ENCODE data around the gene P4HA1. TPM values are rescaled to one million over a fixed set of nuclear protein-coding genes. Genes with fewer than 3 reads are reported as not detected.
"Not testable (repeated sequence)": the region's sequence is repeated elsewhere in the genome, so short reads cannot be mapped to it uniquely, and the experiment has no call there.

P4HA1 gene
- polyA plus RNA-seq, 1 donor from 2014 or later: 24.2 TPM

GRCh38 chr10:72997099-72997498 lies 99.6 kb downstream of the P4HA1 start:
- H3K27ac ChIP-seq (ENCODE audit: low read length): no peak overlapping the region
- H3K9me3 ChIP-seq (ENCODE audit: low read length): no peaks in the 10 kb centered on the region
- no peak overlapping the region for H2AFZ ChIP-seq (ENCODE audit: low read depth, low read length)
- no peak overlapping the region for H3K9ac ChIP-seq (ENCODE audit: low read length)
- no peaks in the 10 kb centered on the region for H3K79me2 ChIP-seq (replicated peaks; ENCODE audit: insufficient read depth, low read length)
- no peaks in the 10 kb centered on the region for H4K20me1 ChIP-seq (ENCODE audit: insufficient read depth)
- H3K27me3 ChIP-seq (ENCODE audit: insufficient read depth, low read depth, low read length): no peaks in the 10 kb centered on the region
- no peak overlapping the region for H3K4me3 ChIP-seq (ENCODE audit: low read length)
- H3F3A ChIP-seq (ENCODE audit: insufficient read depth, low read length, poor library complexity, severe bottlenecking): no peaks in the 10 kb centered on the region
- H3K9me2 ChIP-seq (ENCODE audit: insufficient read depth, low read length): no peaks in the 10 kb centered on the region
- TF ChIP-seq SMC3 (conservative IDR thresholded peaks at IDR 0.05; ENCODE audit: poor library complexity): no peak
- H3K36me3 ChIP-seq (ENCODE audit: insufficient read depth, low read length): no peaks in the 10 kb centered on the region
- no peak overlapping the region for H3K4me2 ChIP-seq (ENCODE audit: low read length)

GRCh38 chr10:72995459-72995858 lies 101.2 kb downstream of the P4HA1 start:
- H3K27ac ChIP-seq (ENCODE audit: low read length); H3F3A ChIP-seq (ENCODE audit: insufficient read depth, low read length, poor library complexity, severe bottlenecking); H3K9me2 ChIP-seq (ENCODE audit: insufficient read depth, low read length); H3K36me3 ChIP-seq (ENCODE audit: insufficient read depth, low read length); H3K27me3 ChIP-seq (ENCODE audit: insufficient read depth, low read depth, low read length); H3K4me3 ChIP-seq (ENCODE audit: low read length); H3K9ac ChIP-seq (ENCODE audit: low read length); H2AFZ ChIP-seq (ENCODE audit: low read depth, low read length); H4K20me1 ChIP-seq (ENCODE audit: insufficient read depth); H3K4me2 ChIP-seq (ENCODE audit: low read length); H3K9me3 ChIP-seq (ENCODE audit: low read length); H3K79me2 ChIP-seq (replicated peaks; ENCODE audit: insufficient read depth, low read length): not testable (repeated sequence)

GRCh38 chr10:72989771-72990170 lies 106.9 kb downstream of the P4HA1 start:
- H4K20me1 ChIP-seq (ENCODE audit: insufficient read depth); H3K9me3 ChIP-seq (ENCODE audit: low read length); H3K36me3 ChIP-seq (ENCODE audit: insufficient read depth, low read length); H3K79me2 ChIP-seq (replicated peaks; ENCODE audit: insufficient read depth, low read length); H3K27ac ChIP-seq (ENCODE audit: low read length); H3K27me3 ChIP-seq (ENCODE audit: insufficient read depth, low read depth, low read length); H3K4me3 ChIP-seq (ENCODE audit: low read length); H3K9me2 ChIP-seq (ENCODE audit: insufficient read depth, low read length); H3F3A ChIP-seq (ENCODE audit: insufficient read depth, low read length, poor library complexity, severe bottlenecking); H2AFZ ChIP-seq (ENCODE audit: low read depth, low read length); H3K9ac ChIP-seq (ENCODE audit: low read length); H3K4me2 ChIP-seq (ENCODE audit: low read length): not testable (repeated sequence)

- H3K27ac ChIP-seq (ENCODE audit: low read length); H3K9me2 ChIP-seq (ENCODE audit: insufficient read depth, low read length); H3K9me3 ChIP-seq (ENCODE audit: low read length); H3F3A ChIP-seq (ENCODE audit: insufficient read depth, low read length, poor library complexity, severe bottlenecking); H3K9ac ChIP-seq (ENCODE audit: low read length); H4K20me1 ChIP-seq (ENCODE audit: insufficient read depth); H3K27me3 ChIP-seq (ENCODE audit: insufficient read depth, low read depth, low read length); H3K4me2 ChIP-seq (ENCODE audit: low read length); H2AFZ ChIP-seq (ENCODE audit: low read depth, low read length); H3K4me3 ChIP-seq (ENCODE audit: low read length); H3K79me2 ChIP-seq (replicated peaks; ENCODE audit: insufficient read depth, low read length); H3K36me3 ChIP-seq (ENCODE audit: insufficient read depth, low read length): not testable (repeated sequence)
Observed at GRCh38 chr10:72984618-72985017, 112.0 kb downstream of the P4HA1 start.

GRCh38 chr10:72981882-72982529 lies 114.7 kb downstream of the P4HA1 start:
- Histone ChIP-seq H3K27ac (ENCODE audit: low read length) (no peak overlapping the region), H4K20me1 (ENCODE audit: insufficient read depth) (no peaks in the 10 kb centered on the region)
- TF ChIP-seq POLR2AphosphoS5 (IDR thresholded peaks at IDR 0.05): no peak

More at GRCh38 chr10:72981882-72982529, 114.7 kb downstream of the P4HA1 start:
- Histone ChIP-seq H3K9me3 (ENCODE audit: low read length) (peaks cover 5% of the 10 kb centered on the region), H3K9ac (ENCODE audit: low read length) (no peak overlapping the region), H2AFZ (ENCODE audit: low read depth, low read length) (no peak overlapping the region), H3F3A (ENCODE audit: insufficient read depth, low read length, poor library complexity, severe bottlenecking) (no peaks in the 10 kb centered on the region), H3K27me3 (ENCODE audit: insufficient read depth, low read depth, low read length) (no peaks in the 10 kb centered on the region), H3K4me3 (ENCODE audit: low read length) (no peak overlapping the region), H3K4me2 (ENCODE audit: low read length) (no peak overlapping the region), H3K36me3 (ENCODE audit: insufficient read depth, low read length) (no peaks in the 10 kb centered on the region), H3K79me2 (replicated peaks; ENCODE audit: insufficient read depth, low read length) (no peaks in the 10 kb centered on the region), H3K9me2 (ENCODE audit: insufficient read depth, low read length) (no peaks in the 10 kb centered on the region)
